ENCODE measurements around the gene TIMM8A.

The TIMM8A gene

DNA sequence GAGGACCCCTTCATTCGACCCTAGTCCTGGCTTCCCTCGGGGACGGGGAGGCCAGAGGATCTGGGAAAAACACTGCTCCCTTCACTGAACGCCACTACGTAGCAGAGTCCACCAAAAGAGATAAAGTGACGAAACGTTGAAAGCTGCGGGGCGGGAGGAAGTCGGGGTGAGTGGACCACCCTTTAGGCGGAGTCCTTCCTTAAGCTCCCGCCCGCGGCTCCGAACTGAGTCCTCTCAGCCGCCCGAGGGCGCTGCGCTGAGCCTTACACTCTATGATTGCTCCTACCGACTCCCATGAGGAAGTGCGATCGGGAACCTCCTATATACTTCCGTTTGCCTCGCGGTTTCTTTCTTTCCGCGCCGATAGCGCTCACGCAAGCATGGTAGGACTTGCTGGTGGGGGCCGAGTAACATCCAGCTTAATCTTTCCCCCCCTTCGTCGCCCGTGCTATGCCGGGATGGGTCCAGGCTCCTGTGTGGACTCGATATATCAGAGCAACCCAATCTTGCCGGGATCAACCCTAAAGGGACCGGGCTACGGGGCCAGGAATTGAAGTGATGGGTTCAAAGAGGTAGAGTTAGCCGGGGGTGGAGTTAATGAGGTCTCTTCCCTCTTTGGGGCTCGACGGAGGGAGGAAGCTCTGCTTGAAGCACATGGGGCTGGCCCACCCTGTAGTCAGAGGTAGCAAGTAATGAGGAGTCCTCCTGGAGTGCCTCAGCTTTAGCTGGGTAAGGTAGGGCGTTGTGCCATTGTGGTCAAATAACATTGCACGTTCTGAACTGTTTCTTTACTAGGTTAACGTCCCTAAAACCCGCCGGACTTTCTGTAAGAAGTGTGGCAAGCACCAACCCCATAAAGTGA is 42.4 kb upstream of the TIMM8A start, which contains the start of gene RPL36A:
TSS of gene RPL36A (plus strand) at position 348 of the 862 bp plus-strand sequence. CDS start at position 381, 33 bp downstream.
- DNase-seq (ENCODE audit: low read depth, low spot score) = peak; percentile 86
- Histone ChIP-seq H3K4me1 (ENCODE audit: insufficient read depth, insufficient read length) (peaks cover 3% of the 10 kb centered on the region), H3K4me3 (ENCODE audit: insufficient read length, low read depth) (peak within 1 kb of the TSS; percentile 97), H3K9me3 (ENCODE audit: insufficient read depth, low read length) (no peaks in the 10 kb centered on the region), H3K36me3 (ENCODE audit: insufficient read depth, insufficient read length, low read length) (peaks cover 40% of the 10 kb centered on the region), H3K27me3 (ENCODE audit: insufficient read depth, insufficient read length) (no peaks in the 10 kb centered on the region), H3K9ac (ENCODE audit: insufficient read length, low read depth) (peak within 1 kb of the TSS; percentile 99)
- TF ChIP-seq SUZ12 (IDR thresholded peaks at IDR 0.05; ENCODE audit: extremely low read depth, insufficient read depth, insufficient read length) (no peak), ZNF274 (IDR thresholded peaks at IDR 0.05; ENCODE audit: low read depth, low read length) (no peak), YY1 (IDR thresholded peaks at IDR 0.05; ENCODE audit: insufficient read depth, insufficient read length) (no peak)

DNA sequence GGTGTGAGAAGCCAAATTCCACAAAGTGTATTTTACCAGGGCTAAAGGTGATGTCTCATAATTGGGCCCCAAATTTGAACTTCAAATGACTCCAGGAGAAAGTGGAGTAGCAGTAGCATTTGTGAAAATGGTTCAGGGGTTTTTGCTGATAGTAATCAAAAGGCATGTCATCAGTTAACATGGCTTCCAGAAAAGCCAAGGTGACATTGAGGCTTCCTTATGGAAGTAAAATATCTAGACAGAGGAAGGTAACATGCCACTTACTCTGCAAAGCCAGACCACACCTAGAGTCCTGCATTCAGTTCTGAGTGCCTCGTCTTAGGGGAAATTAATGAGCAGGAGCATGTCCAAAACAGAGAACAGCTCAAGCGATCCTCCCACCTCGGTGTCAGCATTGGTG is 40.1 kb upstream of the TIMM8A start:
- TF ChIP-seq SUZ12 (IDR thresholded peaks at IDR 0.05; ENCODE audit: extremely low read depth, insufficient read depth, insufficient read length) = no peak
- TF ChIP-seq YY1 (IDR thresholded peaks at IDR 0.05; ENCODE audit: insufficient read depth, insufficient read length) = no peak
- TF ChIP-seq ZNF274 (IDR thresholded peaks at IDR 0.05; ENCODE audit: low read depth, low read length) = no peak
- DNase-seq (ENCODE audit: low read depth, low spot score) = no peak
- no peak overlapping the region for H3K4me3 ChIP-seq (ENCODE audit: insufficient read length, low read depth)
- H3K4me1 ChIP-seq (ENCODE audit: insufficient read depth, insufficient read length) = peaks cover 3% of the 10 kb centered on the region
- H3K9me3 ChIP-seq (ENCODE audit: insufficient read depth, low read length) = no peaks in the 10 kb centered on the region
- no peaks in the 10 kb centered on the region for H3K27me3 ChIP-seq (ENCODE audit: insufficient read depth, insufficient read length)
- peaks cover 25% of the 10 kb centered on the region for H3K36me3 ChIP-seq (ENCODE audit: insufficient read depth, insufficient read length, low read length)
- no peak overlapping the region for H3K9ac ChIP-seq (ENCODE audit: insufficient read length, low read depth)

DNA sequence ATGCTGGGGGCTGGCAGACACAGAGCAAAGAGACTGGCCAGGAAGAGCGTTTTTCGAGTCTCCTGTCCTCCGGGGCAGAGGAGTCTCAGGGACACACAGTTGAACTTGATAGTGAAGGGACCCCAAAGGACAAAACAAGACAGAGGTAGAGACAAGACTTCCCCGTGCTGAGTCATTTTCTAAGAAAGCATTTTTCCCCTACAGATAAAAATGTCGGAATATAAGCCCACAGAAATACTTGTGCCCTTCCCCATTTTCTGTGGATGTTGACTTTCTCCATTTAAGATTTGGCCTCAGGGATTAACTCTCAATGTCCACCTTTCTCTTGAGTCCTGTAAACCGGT is 38.0 kb upstream of the TIMM8A start:
- Histone ChIP-seq H3K9ac (ENCODE audit: insufficient read length, low read depth) (no peak overlapping the region), H3K27me3 (ENCODE audit: insufficient read depth, insufficient read length) (no peaks in the 10 kb centered on the region), H3K4me3 (ENCODE audit: insufficient read length, low read depth) (no peak overlapping the region), H3K4me1 (ENCODE audit: insufficient read depth, insufficient read length) (peaks cover 3% of the 10 kb centered on the region), H3K36me3 (ENCODE audit: insufficient read depth, insufficient read length, low read length) (peaks cover 5% of the 10 kb centered on the region), H3K9me3 (ENCODE audit: insufficient read depth, low read length) (no peaks in the 10 kb centered on the region)
- DNase-seq (ENCODE audit: low read depth, low spot score) = no peak
- TF ChIP-seq YY1 (IDR thresholded peaks at IDR 0.05; ENCODE audit: insufficient read depth, insufficient read length) (no peak), SUZ12 (IDR thresholded peaks at IDR 0.05; ENCODE audit: extremely low read depth, insufficient read depth, insufficient read length) (no peak), ZNF274 (IDR thresholded peaks at IDR 0.05; ENCODE audit: low read depth, low read length) (no peak)

DNA sequence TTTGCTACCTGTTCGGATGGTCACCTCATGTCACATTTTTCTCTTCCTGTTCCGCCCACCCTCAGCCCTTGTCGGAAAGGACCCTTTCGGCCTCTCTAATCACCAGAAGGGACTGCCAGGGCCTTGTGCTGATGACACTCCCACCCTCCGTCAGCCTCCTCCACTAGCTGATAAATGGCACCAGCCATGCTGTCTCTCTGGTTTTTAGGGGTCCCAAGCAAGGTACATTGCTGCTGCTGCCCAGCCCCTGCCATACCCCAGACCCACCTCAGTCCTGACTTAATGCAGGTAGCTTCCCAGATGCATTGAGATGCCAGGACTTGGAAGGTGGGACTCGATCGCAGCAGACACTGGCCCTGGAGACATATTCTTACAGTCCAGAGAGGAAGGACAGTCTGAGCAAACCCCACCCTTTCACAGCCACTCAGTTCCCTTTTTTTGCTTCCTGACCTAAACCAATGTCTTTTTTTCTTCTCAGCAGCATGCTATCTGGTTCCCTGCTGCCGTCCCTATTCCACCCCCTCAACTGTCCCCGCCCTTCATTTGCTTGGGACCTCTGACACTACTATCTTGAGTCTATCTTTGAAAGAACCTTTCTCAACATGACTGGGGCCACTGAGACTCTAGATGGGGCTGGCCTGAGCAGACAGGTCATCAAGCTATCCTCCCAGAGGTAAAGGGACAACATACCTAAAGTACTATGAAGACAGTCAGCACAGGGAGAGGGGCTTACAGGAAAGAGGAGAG is 37.4 kb upstream of the TIMM8A start, which contains the start of gene BTK:
TSS of gene BTK (minus strand) at position 397 of the 747 bp plus-strand sequence. CDS start 10,907 bp downstream, outside the sequence.
- Histone ChIP-seq H3K4me1 (ENCODE audit: insufficient read depth, insufficient read length) (peaks cover 3% of the 10 kb centered on the region), H3K9ac (ENCODE audit: insufficient read length, low read depth) (no peak within 1 kb of the TSS), H3K4me3 (ENCODE audit: insufficient read length, low read depth) (no peak within 1 kb of the TSS), H3K9me3 (ENCODE audit: insufficient read depth, low read length) (no peaks in the 10 kb centered on the region), H3K36me3 (ENCODE audit: insufficient read depth, insufficient read length, low read length) (no peaks in the 10 kb centered on the region), H3K27me3 (ENCODE audit: insufficient read depth, insufficient read length) (no peaks in the 10 kb centered on the region)
- TF ChIP-seq ZNF274 (IDR thresholded peaks at IDR 0.05; ENCODE audit: low read depth, low read length) = no peak
- no peak for TF ChIP-seq YY1 (IDR thresholded peaks at IDR 0.05; ENCODE audit: insufficient read depth, insufficient read length)
- no peak for TF ChIP-seq SUZ12 (IDR thresholded peaks at IDR 0.05; ENCODE audit: extremely low read depth, insufficient read depth, insufficient read length)
- DNase-seq (ENCODE audit: low read depth, low spot score) = no peak

DNA sequence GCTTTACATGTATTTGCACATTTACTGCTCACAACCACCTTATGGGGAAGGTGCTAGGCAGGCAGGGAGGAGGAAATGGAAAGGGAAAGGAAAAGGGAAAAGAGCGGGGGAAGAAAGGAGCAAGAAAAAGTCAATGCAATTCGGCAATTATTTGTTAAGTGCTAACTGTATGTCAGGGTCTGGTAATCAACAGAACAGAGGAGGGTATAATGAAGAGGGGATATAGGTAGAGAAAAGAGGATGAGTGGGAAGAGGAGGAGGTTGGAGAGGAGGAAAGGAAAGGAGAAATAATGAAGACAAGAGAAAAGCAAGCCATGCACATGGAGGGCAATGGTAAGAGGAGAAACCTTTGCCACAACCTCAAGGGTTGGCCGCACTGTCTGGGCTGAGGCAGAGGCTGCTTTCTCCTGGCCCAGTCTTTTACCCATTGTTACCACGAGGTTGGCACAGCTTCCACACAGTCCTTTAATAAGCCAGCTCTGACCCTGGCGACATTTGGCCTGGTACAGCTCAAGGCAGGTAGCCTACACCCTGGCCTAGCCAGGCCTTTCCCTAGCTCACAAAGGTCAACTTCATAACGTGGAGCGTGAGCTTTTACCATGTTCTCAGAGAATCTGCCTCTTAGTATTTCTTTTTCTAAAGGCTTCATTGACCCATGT is 36.6 kb upstream of the TIMM8A start:
- Histone ChIP-seq H3K36me3 (ENCODE audit: insufficient read depth, insufficient read length, low read length) (no peaks in the 10 kb centered on the region), H3K27me3 (ENCODE audit: insufficient read depth, insufficient read length) (no peaks in the 10 kb centered on the region), H3K9ac (ENCODE audit: insufficient read length, low read depth) (no peak overlapping the region), H3K9me3 (ENCODE audit: insufficient read depth, low read length) (no peaks in the 10 kb centered on the region), H3K4me3 (ENCODE audit: insufficient read length, low read depth) (no peak overlapping the region), H3K4me1 (ENCODE audit: insufficient read depth, insufficient read length) (peaks cover 3% of the 10 kb centered on the region)
- no peak for TF ChIP-seq ZNF274 (IDR thresholded peaks at IDR 0.05; ENCODE audit: low read depth, low read length)
- no peak for TF ChIP-seq YY1 (IDR thresholded peaks at IDR 0.05; ENCODE audit: insufficient read depth, insufficient read length)
- DNase-seq (ENCODE audit: low read depth, low spot score) = no peak

DNA sequence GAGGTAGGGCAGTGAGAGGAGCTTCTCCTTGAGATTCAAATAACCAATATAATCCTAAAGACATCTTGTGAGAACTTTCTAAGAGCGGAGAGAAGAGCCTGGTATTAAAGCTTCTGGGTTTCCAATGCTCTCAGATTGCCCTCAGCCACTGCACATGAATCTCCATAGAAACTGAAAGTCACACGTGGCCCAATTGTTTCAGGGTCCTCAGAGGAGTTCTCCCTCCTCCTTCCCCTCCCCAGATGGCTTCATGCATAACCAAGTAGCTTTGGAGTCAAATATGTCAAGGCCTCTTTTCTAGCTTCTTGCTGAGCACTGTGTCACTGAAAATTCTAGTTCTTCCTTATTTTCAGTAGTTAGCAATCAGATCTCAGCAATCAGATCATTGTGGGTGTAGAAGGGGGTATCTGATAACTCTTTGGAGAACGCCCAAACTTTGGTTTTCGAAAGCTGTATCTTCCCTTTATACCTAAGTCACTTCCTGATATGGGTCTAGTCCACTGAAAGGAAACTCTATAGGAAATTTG is 35.2 kb upstream of the TIMM8A start:
- no peaks in the 10 kb centered on the region for H3K9me3 ChIP-seq (ENCODE audit: insufficient read depth, low read length)
- no peaks in the 10 kb centered on the region for H3K36me3 ChIP-seq (ENCODE audit: insufficient read depth, insufficient read length, low read length)
- TF ChIP-seq SUZ12 (IDR thresholded peaks at IDR 0.05; ENCODE audit: extremely low read depth, insufficient read depth, insufficient read length) = no peak
- no peak for TF ChIP-seq YY1 (IDR thresholded peaks at IDR 0.05; ENCODE audit: insufficient read depth, insufficient read length)
- no peak for TF ChIP-seq ZNF274 (IDR thresholded peaks at IDR 0.05; ENCODE audit: low read depth, low read length)
- DNase-seq (ENCODE audit: low read depth, low spot score) = no peak
- no peak overlapping the region for H3K9ac ChIP-seq (ENCODE audit: insufficient read length, low read depth)
- H3K4me3 ChIP-seq (ENCODE audit: insufficient read length, low read depth) = no peak overlapping the region
- H3K4me1 ChIP-seq (ENCODE audit: insufficient read depth, insufficient read length) = peaks cover 3% of the 10 kb centered on the region
- no peaks in the 10 kb centered on the region for H3K27me3 ChIP-seq (ENCODE audit: insufficient read depth, insufficient read length)
